DMS114 treated with DMSO at 0.1 percent for 48 hours (cell line): ENCODE results near the gene MYH11.
"Not testable (repeated sequence)": the region's sequence is repeated elsewhere in the genome, so short reads cannot be mapped to it uniquely, and the experiment has no call there.

Experiments
- DNase-seq: peaks from one replicate; lab custom pipeline; 2025; ENCODE audit not compliant: unreplicated experiment; lab: John Stamatoyannopoulos, UW

MYH11 gene

GRCh38 chr16:15846510-15846909, 10.3 kb downstream of the MYH11 start:
- DNase-seq, result no peak

GRCh38 chr16:15843635-15844279, 13.1 kb downstream of the MYH11 start:
- no peak for DNase-seq

GRCh38 chr16:15839204-15839603, 17.6 kb downstream of the MYH11 start:
- DNase-seq, result not testable (repeated sequence)

DNA sequence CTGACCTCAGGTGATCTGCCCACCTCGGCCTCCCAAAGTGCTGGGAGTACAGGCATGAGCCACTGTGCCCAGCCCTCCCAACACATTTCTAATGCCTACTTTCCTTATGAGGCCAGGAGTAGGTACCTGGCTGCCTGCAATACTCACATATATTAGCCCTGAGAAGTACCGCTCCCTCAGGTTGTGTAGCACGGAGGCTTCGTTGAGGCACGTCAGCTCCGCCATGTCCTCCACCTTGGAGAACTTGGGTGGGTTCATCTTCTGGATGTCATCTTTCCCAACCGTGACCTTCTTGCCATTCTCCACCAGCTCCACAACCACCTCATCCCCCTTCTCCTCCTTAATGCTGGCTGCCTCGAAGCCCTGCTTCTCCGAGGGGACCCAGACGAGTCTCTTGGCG, 19.1 kb downstream of the MYH11 start:
- no peak for DNase-seq

GRCh38 chr16:15836965-15837611, 19.7 kb downstream of the MYH11 start:
- DNase-seq, result no peak

GRCh38 chr16:15836074-15836473, 20.8 kb downstream of the MYH11 start:
- no peak for DNase-seq

DNA sequence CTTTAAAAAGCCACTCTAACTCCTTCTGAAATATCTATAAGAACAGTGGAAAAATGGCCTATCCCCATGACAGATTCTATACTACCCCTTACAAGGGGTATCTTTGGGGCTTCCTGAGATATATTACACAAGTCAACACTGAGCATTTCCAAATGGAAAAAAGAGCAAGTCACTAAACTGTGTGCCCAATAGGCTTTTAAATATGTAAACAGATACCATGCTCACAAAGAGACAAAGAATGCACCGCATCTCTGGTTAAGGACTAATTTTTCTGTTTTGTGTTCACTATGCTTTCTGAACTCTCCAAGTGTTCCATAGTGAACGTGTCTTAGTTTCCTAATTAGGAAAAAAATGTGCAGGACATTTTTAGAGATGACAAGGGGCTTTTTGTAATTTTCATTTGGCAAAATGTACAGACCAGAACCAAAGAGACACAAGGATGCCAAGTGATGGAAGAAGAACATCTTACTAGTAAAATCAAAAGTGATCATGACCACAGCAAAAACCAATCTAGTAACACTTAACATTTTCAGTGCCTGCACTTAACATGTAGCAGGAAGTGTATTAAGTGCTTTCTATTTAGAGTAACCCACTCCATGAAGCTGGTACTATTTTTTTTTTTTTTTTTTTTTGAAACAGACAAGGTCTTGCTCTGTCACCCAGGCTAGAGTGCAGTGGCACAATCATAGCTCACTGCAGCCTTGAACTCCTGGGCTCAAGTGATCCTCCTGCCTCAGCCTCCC, 21.5 kb downstream of the MYH11 start:
- DNase-seq, result no peak

GRCh38 chr16:15834502-15834901, 22.3 kb downstream of the MYH11 start:
- no peak for DNase-seq

DNA sequence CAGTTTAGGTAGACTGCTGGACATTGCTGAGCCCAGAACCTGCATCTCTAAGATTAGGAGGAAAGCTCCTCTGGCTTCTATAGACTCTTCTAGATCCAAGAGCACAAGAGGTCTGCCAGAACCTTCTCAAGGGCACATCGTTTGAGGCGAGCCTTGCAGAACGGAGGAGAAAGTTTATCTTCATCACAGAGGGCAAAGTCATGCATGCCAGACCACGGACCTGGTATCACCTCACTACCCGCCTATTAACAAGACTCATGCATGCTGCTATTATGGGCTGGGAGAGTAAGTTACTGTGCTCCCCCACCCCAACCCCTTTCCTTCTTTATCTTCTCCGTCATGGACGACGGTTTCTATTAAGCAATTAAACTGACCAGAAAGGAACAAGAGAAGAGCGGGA, 23.3 kb downstream of the MYH11 start:
- DNase-seq, result no peak

DNA sequence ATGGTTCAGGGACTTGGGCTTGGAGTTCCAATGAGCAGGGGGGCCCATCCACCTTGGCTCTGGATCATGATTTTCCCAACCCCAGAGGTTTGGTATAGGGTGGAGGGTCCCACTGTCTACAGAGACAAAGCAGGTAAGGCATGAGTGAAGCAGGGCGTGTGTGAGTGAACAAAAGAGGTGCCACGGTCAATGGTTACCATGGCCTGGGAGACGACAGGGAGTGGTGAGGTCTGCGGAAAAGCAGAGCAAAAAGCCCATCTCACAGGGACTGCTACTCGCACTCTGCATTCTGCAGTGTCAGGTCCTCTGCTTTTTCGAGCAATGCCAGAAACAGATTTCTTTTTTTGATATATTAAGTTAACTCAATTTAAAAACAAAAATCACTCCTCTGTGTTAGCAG, 24.6 kb downstream of the MYH11 start:
- no peak for DNase-seq

GRCh38 chr16:15830832-15831451, 25.9 kb downstream of the MYH11 start:
- no peak for DNase-seq

GRCh38 chr16:15829460-15829859, 27.4 kb downstream of the MYH11 start:
- no peak for DNase-seq

DNA sequence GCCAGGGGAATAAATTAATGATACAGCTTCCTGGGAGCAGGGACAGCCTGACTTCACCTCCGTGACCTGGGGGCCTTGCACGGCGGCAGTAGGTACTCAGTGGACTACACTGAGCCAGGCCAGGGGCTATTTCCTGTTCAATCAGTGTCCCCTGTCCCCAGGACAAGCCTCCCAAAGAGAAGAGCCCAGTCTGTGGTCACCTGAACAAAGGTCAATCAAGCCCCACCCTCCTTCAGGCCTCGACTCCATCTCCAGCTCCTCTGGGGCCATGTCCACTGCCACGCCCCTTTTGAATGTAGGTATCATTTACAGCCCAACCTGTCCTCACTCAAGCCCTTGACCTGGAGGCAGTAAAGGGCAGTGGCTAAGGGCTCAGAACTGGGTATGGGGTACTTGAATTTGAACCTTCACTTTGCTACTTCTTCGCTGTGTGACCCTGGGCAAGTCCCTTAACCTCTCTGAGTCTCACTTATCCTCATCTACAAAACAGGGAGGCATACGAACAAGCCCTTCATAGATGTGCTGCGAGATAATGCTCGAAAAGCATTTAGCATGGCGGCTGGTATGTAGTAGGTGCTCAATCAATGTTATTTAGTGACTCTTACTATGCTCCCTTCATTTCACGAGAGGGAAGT, 29.0 kb downstream of the MYH11 start:
- DNase-seq, result no peak

DNA sequence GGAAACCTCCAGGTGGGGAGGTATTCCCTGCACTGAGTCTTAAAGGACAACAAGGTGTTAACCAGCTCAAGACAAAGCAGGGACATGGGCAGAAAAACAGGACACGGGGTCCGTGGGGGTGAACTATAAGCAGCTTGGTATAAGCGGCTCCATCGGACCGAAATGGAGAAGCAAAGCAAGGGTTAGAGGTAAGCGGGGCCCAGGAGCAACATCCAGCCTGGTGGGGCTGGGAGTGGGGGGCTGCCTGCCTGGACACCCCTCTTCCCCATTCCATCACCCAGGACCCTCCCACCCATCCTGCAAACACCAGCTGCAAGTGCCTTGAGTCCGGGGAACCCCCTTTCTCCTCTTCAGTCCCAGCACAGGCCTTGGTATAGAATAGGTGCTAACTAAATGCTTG, 29.5 kb downstream of the MYH11 start:
- DNase-seq, result no peak

- DNase-seq, result no peak
These were observed 31.0 kb downstream of the MYH11 start for GRCh38 chr16:15825750-15826305.

DNA sequence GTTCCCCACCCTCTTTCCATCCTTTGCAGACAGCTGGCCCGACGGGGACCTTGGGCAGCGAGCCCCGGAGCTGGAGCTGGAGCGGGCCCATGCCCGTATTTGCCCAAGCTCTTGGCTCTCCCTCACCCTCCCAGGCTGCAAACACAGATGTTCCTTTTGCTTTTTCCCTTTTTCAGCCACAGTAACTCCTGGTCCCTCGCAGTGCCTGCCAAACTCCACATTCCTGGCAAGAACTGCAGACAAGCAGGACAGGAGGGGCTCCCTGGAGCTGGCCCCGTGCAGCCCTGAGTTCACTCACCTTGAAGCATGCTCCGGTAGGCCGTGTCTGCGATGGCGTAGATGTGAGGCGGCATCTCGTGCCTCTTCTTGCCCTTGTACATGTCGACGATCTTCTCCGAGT, 33.9 kb downstream of the MYH11 start:
- DNase-seq, result no peak

DNA sequence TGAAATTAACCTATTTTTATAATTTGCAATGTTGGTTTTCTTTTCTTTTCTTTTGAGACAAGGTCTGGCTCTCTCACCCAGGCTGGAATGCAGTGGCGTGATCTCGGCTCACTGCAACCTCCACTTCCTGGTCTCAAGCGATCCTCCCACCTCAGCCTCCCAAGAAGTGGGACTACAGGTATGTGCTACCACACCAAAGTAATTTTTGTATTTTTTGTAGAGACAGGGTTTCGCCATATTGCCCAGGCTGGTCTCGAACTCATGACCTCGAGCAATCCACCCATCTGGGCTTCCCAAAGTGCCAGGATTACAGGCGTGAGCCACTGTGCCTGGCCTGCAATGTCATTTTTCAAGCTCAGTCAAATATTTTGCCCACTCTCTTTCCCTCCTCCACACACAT, 36.0 kb downstream of the MYH11 start:
- DNase-seq, result no peak

GRCh38 chr16:15819046-15819445, 37.8 kb downstream of the MYH11 start:
- no peak for DNase-seq

DNA sequence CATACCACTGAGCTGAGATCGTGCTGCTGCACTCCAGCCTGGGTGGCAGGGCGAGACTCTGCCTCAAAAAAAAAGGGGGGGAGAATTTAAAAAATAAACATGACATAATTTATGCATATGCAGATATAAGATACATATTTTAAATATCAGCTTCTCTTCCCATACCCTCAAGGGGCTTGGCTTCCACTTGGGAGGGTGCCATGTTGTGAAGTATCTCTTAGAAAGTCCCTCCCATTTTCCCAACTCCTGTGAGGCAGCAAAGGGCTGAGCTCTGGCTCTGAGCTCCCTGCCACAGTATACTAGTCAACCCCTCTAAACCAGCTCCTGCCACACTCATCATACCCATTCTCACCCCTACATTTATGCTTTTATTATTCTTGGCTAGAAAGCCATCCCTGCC, 39.4 kb downstream of the MYH11 start:
- no peak for DNase-seq

DNA sequence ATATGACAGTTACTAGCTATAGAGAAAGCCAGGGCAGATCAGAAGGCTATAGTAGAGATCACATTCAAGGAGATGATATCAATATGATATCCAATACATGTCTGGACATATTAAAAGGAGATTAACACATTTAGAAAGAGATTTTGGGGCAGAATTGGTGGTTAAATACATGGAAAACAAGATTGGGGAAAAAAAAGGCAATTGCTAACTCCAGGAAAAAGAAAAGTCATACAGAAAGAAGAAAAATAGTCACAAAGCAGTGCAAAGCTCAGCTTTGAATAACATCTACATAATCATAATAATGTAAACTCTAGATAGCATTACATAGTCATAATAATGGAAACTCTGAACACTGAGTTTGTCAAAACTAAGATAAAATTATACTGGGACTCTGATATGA, 40.6 kb downstream of the MYH11 start:
- DNase-seq, result no peak

DNA sequence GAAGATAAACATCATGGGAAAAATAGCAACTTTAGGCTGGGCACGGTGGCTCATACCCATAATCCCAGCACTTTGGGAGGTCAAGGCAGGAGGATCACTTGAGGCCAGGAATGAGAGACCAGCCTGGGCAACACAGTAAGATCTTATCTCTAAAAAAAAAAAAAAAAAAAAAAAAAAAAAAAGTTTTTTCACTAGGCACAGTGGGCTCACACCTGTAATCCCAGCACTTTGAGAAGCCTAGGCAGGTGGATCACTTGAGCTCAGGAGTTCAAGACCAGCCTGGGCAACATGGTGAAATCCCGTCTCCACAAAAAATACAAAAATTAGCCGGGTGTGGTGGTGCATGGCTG, 44.5 kb downstream of the MYH11 start:
- DNase-seq, result not testable (repeated sequence)
